Measurements from ENCODE around the gene OR13G1. TPM values are rescaled to one million over a fixed set of nuclear protein-coding genes. Genes with fewer than 3 reads are reported as not detected.

Gene OR13G1
- total RNA-seq, 1 donor from 2014 or later = not detected

DNA sequence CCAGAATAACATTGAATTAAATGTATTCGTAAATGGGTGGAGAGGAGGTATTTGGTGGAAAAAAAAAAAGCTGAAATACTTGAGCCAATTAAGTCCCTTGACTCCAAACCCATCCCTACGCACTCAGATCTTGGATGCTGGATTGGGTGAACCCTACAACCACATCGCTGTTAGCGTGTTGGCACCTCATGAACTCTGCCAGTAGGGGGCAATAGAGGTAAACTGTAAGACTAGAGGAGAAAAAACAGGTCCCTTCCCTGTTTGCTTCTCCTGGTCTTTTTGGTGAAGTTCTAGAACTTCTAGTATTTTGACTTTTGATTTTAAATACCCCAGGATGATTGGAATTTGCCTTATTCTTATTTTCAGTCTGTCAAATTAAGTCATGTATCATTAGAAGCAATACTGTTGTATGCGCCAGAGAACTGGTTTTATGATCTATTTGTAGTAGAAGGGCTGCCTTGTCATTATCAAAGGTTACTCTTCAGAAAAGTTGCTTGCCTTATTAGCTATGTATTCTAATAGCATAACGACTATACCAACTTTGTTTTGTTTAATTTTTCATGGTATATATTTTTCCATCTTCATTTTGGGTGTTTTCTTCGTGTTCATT lies 1.9 kb upstream of the OR13G1 start:
- Histone ChIP-seq H3K27me3 (ENCODE audit: control insufficient read depth, insufficient read depth, low read length) (no peaks in the 10 kb centered on the region), H3K4me3 (ENCODE audit: low read depth, low read length) (no peak overlapping the region), H3K36me3 (ENCODE audit: control insufficient read depth, insufficient read depth, low read length) (no peaks in the 10 kb centered on the region)
- TF ChIP-seq, protein P1, sequence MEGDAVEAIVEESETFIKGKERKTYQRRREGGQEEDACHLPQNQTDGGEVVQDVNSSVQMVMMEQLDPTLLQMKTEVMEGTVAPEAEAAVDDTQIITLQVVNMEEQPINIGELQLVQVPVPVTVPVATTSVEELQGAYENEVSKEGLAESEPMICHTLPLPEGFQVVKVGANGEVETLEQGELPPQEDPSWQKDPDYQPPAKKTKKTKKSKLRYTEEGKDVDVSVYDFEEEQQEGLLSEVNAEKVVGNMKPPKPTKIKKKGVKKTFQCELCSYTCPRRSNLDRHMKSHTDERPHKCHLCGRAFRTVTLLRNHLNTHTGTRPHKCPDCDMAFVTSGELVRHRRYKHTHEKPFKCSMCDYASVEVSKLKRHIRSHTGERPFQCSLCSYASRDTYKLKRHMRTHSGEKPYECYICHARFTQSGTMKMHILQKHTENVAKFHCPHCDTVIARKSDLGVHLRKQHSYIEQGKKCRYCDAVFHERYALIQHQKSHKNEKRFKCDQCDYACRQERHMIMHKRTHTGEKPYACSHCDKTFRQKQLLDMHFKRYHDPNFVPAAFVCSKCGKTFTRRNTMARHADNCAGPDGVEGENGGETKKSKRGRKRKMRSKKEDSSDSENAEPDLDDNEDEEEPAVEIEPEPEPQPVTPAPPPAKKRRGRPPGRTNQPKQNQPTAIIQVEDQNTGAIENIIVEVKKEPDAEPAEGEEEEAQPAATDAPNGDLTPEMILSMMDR (IDR thresholded peaks at IDR 0.05; ENCODE audit: insufficient read depth, low read length, poor library complexity, severe bottlenecking) = peak; percentile 79
- DNase-seq (ENCODE audit: low read depth) = peak; percentile 5

DNA sequence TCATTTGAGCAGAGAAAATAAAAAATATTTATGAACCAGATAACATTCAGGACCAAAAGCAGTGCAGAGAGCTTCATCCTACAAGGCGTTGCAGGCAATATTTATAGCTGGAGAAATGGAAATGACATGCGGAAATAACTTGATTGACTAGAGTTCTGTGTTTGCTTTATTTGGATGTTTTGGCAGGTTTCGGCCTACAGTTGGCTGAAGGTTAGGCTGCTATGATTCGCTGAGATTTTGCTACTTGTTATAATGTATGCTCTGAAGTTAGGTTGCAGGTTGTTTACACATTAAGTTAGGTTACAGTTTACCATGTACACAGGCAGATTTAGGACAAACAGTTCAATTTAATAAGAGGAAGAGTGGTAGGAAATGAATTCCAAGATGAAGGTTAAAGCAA lies 632 bp upstream of the OR13G1 start:
- no peak overlapping the region for H3K4me3 ChIP-seq (ENCODE audit: low read depth, low read length)
- H3K27me3 ChIP-seq (ENCODE audit: control insufficient read depth, insufficient read depth, low read length) = no peaks in the 10 kb centered on the region
- TF ChIP-seq, protein P1 (IDR thresholded peaks at IDR 0.05; ENCODE audit: insufficient read depth, low read length, poor library complexity, severe bottlenecking) = no peak
- no peaks in the 10 kb centered on the region for H3K36me3 ChIP-seq (ENCODE audit: control insufficient read depth, insufficient read depth, low read length)
- DNase-seq (ENCODE audit: low read depth) = no peak

DNA sequence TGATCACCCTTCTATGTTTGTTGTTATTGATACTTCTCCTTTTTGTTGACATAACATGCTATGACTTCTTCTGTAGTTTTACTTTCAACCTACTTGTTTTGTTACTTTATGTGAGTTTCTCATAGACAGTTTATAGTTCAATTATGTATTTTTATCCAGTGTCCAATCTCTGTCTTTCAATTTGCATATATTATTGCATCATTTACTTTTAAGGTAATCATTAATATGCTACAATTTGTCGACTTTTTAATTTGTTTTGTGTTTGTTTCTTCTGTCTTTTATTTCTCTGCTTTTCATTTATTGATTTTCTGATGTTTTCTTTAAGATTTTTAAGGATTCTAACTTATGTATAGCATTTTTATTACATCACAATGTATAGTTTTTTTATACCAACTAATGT lies 10.3 kb downstream of the OR13G1 start:
- no peaks in the 10 kb centered on the region for H3K27me3 ChIP-seq (ENCODE audit: control insufficient read depth, insufficient read depth, low read length)
- no peak overlapping the region for H3K4me3 ChIP-seq (ENCODE audit: low read depth, low read length)
- no peaks in the 10 kb centered on the region for H3K36me3 ChIP-seq (ENCODE audit: control insufficient read depth, insufficient read depth, low read length)
- TF ChIP-seq, protein P1 (IDR thresholded peaks at IDR 0.05; ENCODE audit: insufficient read depth, low read length, poor library complexity, severe bottlenecking) = no peak
- DNase-seq (ENCODE audit: low read depth) = no peak

GRCh38 chr1:247656221-247656875 lies 23.2 kb downstream of the OR13G1 start:
- Histone ChIP-seq H3K36me3 (ENCODE audit: control insufficient read depth, insufficient read depth, low read length) (no peaks in the 10 kb centered on the region), H3K27me3 (ENCODE audit: control insufficient read depth, insufficient read depth, low read length) (no peaks in the 10 kb centered on the region), H3K4me3 (ENCODE audit: low read depth, low read length) (no peak overlapping the region)
- TF ChIP-seq, protein P1 (IDR thresholded peaks at IDR 0.05; ENCODE audit: insufficient read depth, low read length, poor library complexity, severe bottlenecking) = no peak
- DNase-seq (ENCODE audit: low read depth) = no peak

DNA sequence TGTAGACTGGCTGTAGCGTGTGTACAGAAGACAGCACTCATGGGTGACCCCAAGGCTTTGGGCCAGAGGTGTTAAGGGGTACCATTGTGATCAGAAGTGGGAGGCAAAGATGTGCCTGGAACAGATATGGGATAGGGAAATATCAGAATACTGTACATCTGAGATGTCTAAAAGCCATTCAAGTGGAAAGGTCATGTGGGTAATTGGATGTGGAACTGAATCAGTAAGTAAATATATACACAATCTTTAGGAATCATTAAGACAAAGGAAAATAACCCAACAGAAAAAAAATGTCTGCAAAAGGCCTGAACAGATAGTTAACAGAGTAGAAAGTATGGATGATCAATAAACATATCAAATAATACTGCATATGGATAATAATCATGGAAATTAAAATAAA lies 26.5 kb downstream of the OR13G1 start:
- Histone ChIP-seq H3K27me3 (ENCODE audit: control insufficient read depth, insufficient read depth, low read length) (no peaks in the 10 kb centered on the region), H3K4me3 (ENCODE audit: low read depth, low read length) (no peak overlapping the region), H3K36me3 (ENCODE audit: control insufficient read depth, insufficient read depth, low read length) (no peaks in the 10 kb centered on the region)
- TF ChIP-seq, protein P1 (IDR thresholded peaks at IDR 0.05; ENCODE audit: insufficient read depth, low read length, poor library complexity, severe bottlenecking) = no peak
- no peak for DNase-seq (ENCODE audit: low read depth)

- no peaks in the 10 kb centered on the region for H3K27me3 ChIP-seq (ENCODE audit: control insufficient read depth, insufficient read depth, low read length)
- no peaks in the 10 kb centered on the region for H3K36me3 ChIP-seq (ENCODE audit: control insufficient read depth, insufficient read depth, low read length)
- TF ChIP-seq, protein P1 (IDR thresholded peaks at IDR 0.05; ENCODE audit: insufficient read depth, low read length, poor library complexity, severe bottlenecking) = no peak
- no peak overlapping the region for H3K4me3 ChIP-seq (ENCODE audit: low read depth, low read length)
- DNase-seq (ENCODE audit: low read depth) = no peak
Measured at GRCh38 chr1:247647864-247648263, 31.7 kb downstream of the OR13G1 start.

Data from kidney epithelial cell (primary cell).